PC-3 (cell line): ENCODE results near the gene NHS. TPM values are rescaled to one million over a fixed set of nuclear protein-coding genes. Genes with fewer than 3 reads are reported as not detected.
A peak's percentile ranks its signal among the peaks of the same experiment; 100 is the strongest.

Experiments
- ATAC-seq: fragments of 200-7000 bp; cut with Tn5 transposase; 2 replicates; pipeline ENCODE4 v1.9.1; 2020; ENCODE audit warnings: mild to moderate bottlenecking, moderate library complexity
- BruUV-seq: library from RNA; stranded (reverse); fragments of 400-500 nt; replicated peaks from 2 replicates; lab custom pipeline; 2021; lab: Mats Ljungman, UMichigan
- CTCF ChIA-PET: fragments of 300-600 bp; sonication (Branson Sonifier 250); formaldehyde crosslinking; loops from one replicate; lab custom pipeline; 2022; ENCODE audit warnings: antibody characterized with exemption; lab: Charles Lee
- POLR2A ChIA-PET: fragments of 300-600 bp; sonication (Branson Sonifier 250); formaldehyde crosslinking; loops from one replicate; lab custom pipeline; 2022; ENCODE audit warnings: antibody characterized with exemption; ENCODE audit not compliant: unreplicated experiment; lab: Charles Lee
- DNase-seq: peaks from one replicate; pipeline ENCODE4 v3.0.0-alpha.2; 2015
- H2AFZ ChIP-seq: fragments of 300-600 bp; sonication (generic); 2 replicates; pipeline ENCODE4 v1.6.0; 2016; ENCODE audit warnings: antibody characterized with exemption, low read length
- H3F3A ChIP-seq: fragments of 300-600 bp; sonication (generic); one replicate; pipeline ENCODE4 v1.6.0; 2017; ENCODE audit warnings: antibody characterized with exemption, low read length, control low read depth, mild to moderate bottlenecking; ENCODE audit not compliant: unreplicated experiment
- H3K27ac ChIP-seq: fragments of 300-600 bp; sonication (generic); 2 replicates; pipeline ENCODE4 v1.5.1; 2016; ENCODE audit warnings: mild to moderate bottlenecking, low read length
- H3K27me3 ChIP-seq: fragments of 300-600 bp; sonication (generic); 2 replicates; pipeline ENCODE4 v1.6.1; 2016; ENCODE audit warnings: low read length, mixed read lengths
- H3K36me3 ChIP-seq: fragments of 300-600 bp; sonication (generic); 2 replicates; pipeline ENCODE4 v1.6.1; 2016; ENCODE audit warnings: low read depth, mixed run types, low read length, mixed read lengths
- H3K4me1 ChIP-seq: fragments of 300-600 bp; sonication (generic); 2 replicates; pipeline ENCODE4 v1.5.1; 2016; ENCODE audit warnings: low read length; ENCODE audit not compliant: insufficient read depth
- H3K4me2 ChIP-seq: fragments of 300-600 bp; sonication (generic); 2 replicates; pipeline ENCODE4 v1.6.0; 2016; ENCODE audit warnings: low read length
- H3K4me3 ChIP-seq: fragments of 300-600 bp; sonication (generic); 2 replicates; pipeline ENCODE4 v1.5.1; 2016; ENCODE audit warnings: mild to moderate bottlenecking, low read length, mixed read lengths
- H3K79me2 ChIP-seq: fragments of 300-600 bp; sonication (generic); 2 replicates; pipeline ENCODE4 v1.6.1; 2017; ENCODE audit warnings: low read length, mixed read lengths
- H3K9ac ChIP-seq: fragments of 300-600 bp; sonication (generic); 2 replicates; pipeline ENCODE4 v1.6.0; 2016; ENCODE audit warnings: mild to moderate bottlenecking, low read length
- H3K9me2 ChIP-seq: fragments of 300-600 bp; sonication (generic); replicated peaks from 2 replicates; pipeline ENCODE4 v1.6.1; 2016; ENCODE audit warnings: mixed run types, low read length, mixed read lengths
- H3K9me3 ChIP-seq: fragments of 300-600 bp; sonication (generic); 2 replicates; pipeline ENCODE4 v1.6.1; 2016; ENCODE audit warnings: low read length, mixed read lengths
- H4K20me1 ChIP-seq: fragments of 300-600 bp; sonication (generic); 2 replicates; pipeline ENCODE4 v1.6.1; 2016; ENCODE audit warnings: low read length, mixed read lengths
- CTCF ChIP-seq: fragments of 300-600 bp; sonication (generic); conservative IDR thresholded peaks from 2 replicates; pipeline ENCODE4 v1.5.1; 2017; ENCODE audit warnings: antibody characterized with exemption, low read depth, mild to moderate bottlenecking, low read length
- EZH2 ChIP-seq: fragments of 300-600 bp; sonication (generic); IDR thresholded peaks from one replicate; pipeline ENCODE4 v1.6.1; 2017; ENCODE audit warnings: antibody characterized with exemption, mild to moderate bottlenecking, low read length; ENCODE audit not compliant: unreplicated experiment
- EZH2phosphoT487 ChIP-seq: fragments of 300-600 bp; sonication (generic); IDR thresholded peaks from 2 replicates; pipeline ENCODE4 v1.6.1; 2018; ENCODE audit warnings: mild to moderate bottlenecking, antibody characterized with exemption, low read length, borderline replicate concordance
- intact Hi-C: fragments of 100-400 bp; cut with micrococcal nuclease; formaldehyde crosslinking; loops from 2 replicates; pipeline ENCODE4 v1.9.0; 2023
- total RNA-seq: library from RNA; depleted of rRNA; stranded (reverse); fragments of >200 nt; gene quantifications from 2 replicates; pipeline ENCODE4 v1.2.3, GENCODE V29; 2014

Gene NHS
- total RNA-seq, 1 experiment from 2014 or later: 4.9 TPM

GRCh38 chrX:17590892-17591740, 216.1 kb downstream of the NHS start:
- TF ChIP-seq EZH2phosphoT487: no peak
- TF ChIP-seq CTCF: peak; percentile 87
- TF ChIP-seq EZH2: no peak
- DNase-seq: peak; percentile 79
- intact Hi-C loops: loop anchor here (1.0 to 2.0 kb wide), 7 partner anchors 30 to 430 kb away; partner anchors contain the start of gene NHS
- H3K9ac ChIP-seq: peak overlapping the region; percentile 29; the same call in 1 of the 2 replicates
- no peaks in the 10 kb centered on the region for H3K9me3 ChIP-seq
- no peaks in the 10 kb centered on the region for H4K20me1 ChIP-seq
- BruUV-seq: no TSS peak
- no peaks in the 10 kb centered on the region for H3K79me2 ChIP-seq
- peak overlapping the region; percentile 51 for H3K4me3 ChIP-seq
- peak; percentile 58 for ATAC-seq
- H3F3A ChIP-seq: no peaks in the 10 kb centered on the region
- H3K36me3 ChIP-seq: no peaks in the 10 kb centered on the region
- H3K4me2 ChIP-seq: peak overlapping the region; percentile 82
- 0 out of 2 replicates have a peak overlapping the region, but pooled peaks have one; percentile 20 for H2AFZ ChIP-seq
- no peaks in the 10 kb centered on the region for H3K27me3 ChIP-seq
- ChIA-PET POLR2A (no interaction called here), CTCF (interaction anchor here (1.7 kb wide), 1 partner anchor 349 kb away, joined by 5 read pairs; no protein-coding TSS in a partner anchor)
- no peaks in the 10 kb centered on the region for H3K9me2 ChIP-seq
- H3K27ac ChIP-seq: peak overlapping the region; percentile 55
- peaks cover 43% of the 10 kb centered on the region for H3K4me1 ChIP-seq

GRCh38 chrX:17591741-17592110, 216.7 kb downstream of the NHS start:
- ChIA-PET POLR2A (no interaction called here), CTCF (interaction anchor here (1.7 kb wide), 1 partner anchor 350 kb away, joined by 5 read pairs; no protein-coding TSS in a partner anchor)
- Histone ChIP-seq H3F3A (no peaks in the 10 kb centered on the region), H3K4me2 (peak overlapping the region; percentile 82), H4K20me1 (no peaks in the 10 kb centered on the region), H3K27me3 (no peaks in the 10 kb centered on the region), H3K9me2 (no peaks in the 10 kb centered on the region), H3K9me3 (no peaks in the 10 kb centered on the region), H3K9ac (peak overlapping the region; percentile 29; the same call in 1 of the 2 replicates), H3K4me1 (peaks cover 49% of the 10 kb centered on the region), H3K36me3 (no peaks in the 10 kb centered on the region), H2AFZ (0 out of 2 replicates have a peak overlapping the region, but pooled peaks have one; percentile 20), H3K79me2 (no peaks in the 10 kb centered on the region), H3K27ac (peak overlapping the region; percentile 55), H3K4me3 (peak overlapping the region; percentile 51)
- no TSS peak for BruUV-seq
- ATAC-seq: peak; percentile 36
- no peak for TF ChIP-seq CTCF
- TF ChIP-seq EZH2phosphoT487: no peak
- TF ChIP-seq EZH2: no peak
- DNase-seq: peak; percentile 62
- intact Hi-C loops: loop anchor here (1.0 to 2.0 kb wide), 7 partner anchors 31 to 431 kb away; partner anchors contain the start of gene NHS
